Activated naive CD4-positive, alpha-beta T cell treated with anti-CD3 and anti-CD28 coated beads, Interleukin-2, amount 10 ng/mL, durations not matched to agents 7 days and 5 days (primary cell): ENCODE measurements around the gene SECTM1.

Experiments
- CTCF ChIA-PET: fragments of 350-600 bp; sonication (Branson Sonifier 250); formaldehyde crosslinking; loops from one replicate; lab custom pipeline; 2021; ENCODE audit warnings: antibody characterized with exemption; lab: Charles Lee
- DNase-seq: peaks from one replicate; pipeline ENCODE4 v3.0.0-alpha.2; 2020
- H3K27ac Mint-ChIP-seq: one replicate; pipeline ENCODE4 v1.8.0; 2021; ENCODE audit warnings: mild to moderate bottlenecking, moderate library complexity, mixed read lengths
- H3K27me3 Mint-ChIP-seq: one replicate; pipeline ENCODE4 v1.8.0; 2021; ENCODE audit warnings: mild to moderate bottlenecking, mixed read lengths
- H3K36me3 Mint-ChIP-seq: one replicate; pipeline ENCODE4 v1.8.0; 2021; ENCODE audit warnings: mixed read lengths
- H3K4me1 Mint-ChIP-seq: one replicate; pipeline ENCODE4 v1.8.0; 2021; ENCODE audit warnings: mixed read lengths
- H3K4me3 Mint-ChIP-seq: one replicate; pipeline ENCODE4 v1.8.0; 2021; ENCODE audit warnings: mild to moderate bottlenecking, moderate library complexity, mixed read lengths
- H3K9me3 Mint-ChIP-seq: one replicate; pipeline ENCODE4 v1.8.0; 2021; ENCODE audit warnings: mixed read lengths

Gene SECTM1

GRCh38 chr17:82332669-82333278 is 792 bp downstream of the SECTM1 start:
- CTCF ChIA-PET, result interaction anchor here (1.4 to 1.8 kb wide), 3 partner anchors 11 to 32 kb away, joined by 4 to 5 read pairs (median 4); no protein-coding TSS in a partner anchor
- Mint-ChIP-seq H3K36me3 (peaks cover 2% of the 10 kb centered on the region), H3K4me3 (peak overlapping the region; percentile 78), H3K27ac (peak overlapping the region; percentile 49), H3K27me3 (peaks cover 50% of the 10 kb centered on the region), H3K4me1 (peaks cover 39% of the 10 kb centered on the region), H3K9me3 (no peaks in the 10 kb centered on the region)
- no peak for DNase-seq

GRCh38 chr17:82331345-82331939 is 2.1 kb downstream of the SECTM1 start:
- Mint-ChIP-seq H3K4me1 (peaks cover 37% of the 10 kb centered on the region), H3K4me3 (no peak overlapping the region), H3K9me3 (no peaks in the 10 kb centered on the region), H3K27ac (no peak overlapping the region), H3K27me3 (peaks cover 50% of the 10 kb centered on the region), H3K36me3 (peaks cover 2% of the 10 kb centered on the region)
- no peak for DNase-seq
- CTCF ChIA-PET, result interaction anchor here (0.8 kb wide), 1 partner anchor 31 kb away, joined by 4 read pairs; no protein-coding TSS in a partner anchor

GRCh38 chr17:82330322-82331239 is 3.0 kb downstream of the SECTM1 start:
- Mint-ChIP-seq H3K36me3 (peaks cover 2% of the 10 kb centered on the region), H3K9me3 (no peaks in the 10 kb centered on the region), H3K27ac (no peak overlapping the region), H3K27me3 (peaks cover 50% of the 10 kb centered on the region), H3K4me3 (no peak overlapping the region), H3K4me1 (peaks cover 30% of the 10 kb centered on the region)
- CTCF ChIA-PET, result interaction anchor here (0.8 to 2.0 kb wide), 2 partner anchors 10 to 30 kb away, joined by 4 to 7 read pairs; no protein-coding TSS in a partner anchor
- DNase-seq, result no peak

- H3K36me3 Mint-ChIP-seq, result no peaks in the 10 kb centered on the region
- no peak overlapping the region for H3K27ac Mint-ChIP-seq
- H3K9me3 Mint-ChIP-seq, result no peaks in the 10 kb centered on the region
- no peak for DNase-seq
- H3K4me1 Mint-ChIP-seq, result peaks cover 24% of the 10 kb centered on the region
- CTCF ChIA-PET, result interaction anchor here (2.0 kb wide), 1 partner anchor 9 kb away, joined by 7 read pairs; no protein-coding TSS in a partner anchor
- H3K27me3 Mint-ChIP-seq, result peaks cover 48% of the 10 kb centered on the region
- no peak overlapping the region for H3K4me3 Mint-ChIP-seq
Observed at GRCh38 chr17:82329683-82330321, 3.8 kb downstream of the SECTM1 start.

GRCh38 chr17:82328994-82329507 is 4.5 kb downstream of the SECTM1 start:
- Mint-ChIP-seq H3K4me1 (peaks cover 21% of the 10 kb centered on the region), H3K36me3 (no peaks in the 10 kb centered on the region), H3K27ac (no peak overlapping the region), H3K9me3 (no peaks in the 10 kb centered on the region), H3K4me3 (no peak overlapping the region), H3K27me3 (peaks cover 44% of the 10 kb centered on the region)
- CTCF ChIA-PET, result interaction anchor here (2.0 kb wide), 1 partner anchor 8 kb away, joined by 7 read pairs; no protein-coding TSS in a partner anchor
- DNase-seq, result no peak

- no peak for DNase-seq
- Mint-ChIP-seq H3K27me3 (peaks cover 39% of the 10 kb centered on the region), H3K9me3 (no peaks in the 10 kb centered on the region), H3K36me3 (no peaks in the 10 kb centered on the region), H3K4me1 (peaks cover 17% of the 10 kb centered on the region), H3K27ac (no peak overlapping the region), H3K4me3 (no peak overlapping the region)
- CTCF ChIA-PET, result no interaction called here
Observed at GRCh38 chr17:82328141-82328993, 5.2 kb downstream of the SECTM1 start.

- Mint-ChIP-seq H3K27me3 (peaks cover 33% of the 10 kb centered on the region), H3K4me1 (peaks cover 11% of the 10 kb centered on the region), H3K4me3 (no peak overlapping the region), H3K36me3 (no peaks in the 10 kb centered on the region), H3K27ac (no peak overlapping the region), H3K9me3 (no peaks in the 10 kb centered on the region)
- CTCF ChIA-PET, result no interaction called here
- DNase-seq, result no peak
Observed at GRCh38 chr17:82327757-82328140, 5.8 kb downstream of the SECTM1 start.

GRCh38 chr17:82327289-82327688 is 6.3 kb downstream of the SECTM1 start:
- CTCF ChIA-PET, result no interaction called here
- no peak overlapping the region for H3K4me3 Mint-ChIP-seq

GRCh38 chr17:82325286-82326180 is 8.0 kb downstream of the SECTM1 start:
- Mint-ChIP-seq H3K9me3 (no peaks in the 10 kb centered on the region), H3K4me1 (peaks cover 14% of the 10 kb centered on the region), H3K36me3 (no peaks in the 10 kb centered on the region), H3K4me3 (no peak overlapping the region), H3K27me3 (peaks cover 14% of the 10 kb centered on the region), H3K27ac (no peak overlapping the region)
- CTCF ChIA-PET, result interaction anchor here (1.3 to 2.4 kb wide), 2 partner anchors 26 to 28 kb away, joined by 3 to 12 read pairs; no protein-coding TSS in a partner anchor
- DNase-seq, result no peak

More at GRCh38 chr17:82327289-82327688, 6.3 kb downstream of the SECTM1 start:
- H3K27me3 Mint-ChIP-seq, result peaks cover 28% of the 10 kb centered on the region
- H3K27ac Mint-ChIP-seq, result no peak overlapping the region
- peaks cover 8% of the 10 kb centered on the region for H3K4me1 Mint-ChIP-seq
- no peak for DNase-seq
- no peaks in the 10 kb centered on the region for H3K9me3 Mint-ChIP-seq
- no peaks in the 10 kb centered on the region for H3K36me3 Mint-ChIP-seq

- Mint-ChIP-seq H3K9me3 (no peaks in the 10 kb centered on the region), H3K27ac (peak overlapping the region; percentile 61), H3K4me1 (peaks cover 15% of the 10 kb centered on the region), H3K27me3 (peaks cover 8% of the 10 kb centered on the region), H3K36me3 (no peaks in the 10 kb centered on the region), H3K4me3 (no peak overlapping the region)
- no peak for DNase-seq
- CTCF ChIA-PET, result interaction anchor here (1.3 to 2.4 kb wide), 2 partner anchors 25 to 27 kb away, joined by 3 to 12 read pairs; no protein-coding TSS in a partner anchor
Observed at GRCh38 chr17:82324566-82325285, 8.8 kb downstream of the SECTM1 start.

- Mint-ChIP-seq H3K27ac (no peak overlapping the region), H3K9me3 (no peaks in the 10 kb centered on the region), H3K4me1 (peaks cover 15% of the 10 kb centered on the region), H3K4me3 (no peak overlapping the region), H3K36me3 (no peaks in the 10 kb centered on the region), H3K27me3 (peaks cover 8% of the 10 kb centered on the region)
- DNase-seq, result no peak
- CTCF ChIA-PET, result interaction anchor here (1.3 to 2.4 kb wide), 2 partner anchors 24 to 26 kb away, joined by 3 to 12 read pairs; no protein-coding TSS in a partner anchor
Observed at GRCh38 chr17:82323514-82324234, 9.9 kb downstream of the SECTM1 start.
